Measurements from ENCODE around the gene CAMK1.

CAMK1 gene

DNA sequence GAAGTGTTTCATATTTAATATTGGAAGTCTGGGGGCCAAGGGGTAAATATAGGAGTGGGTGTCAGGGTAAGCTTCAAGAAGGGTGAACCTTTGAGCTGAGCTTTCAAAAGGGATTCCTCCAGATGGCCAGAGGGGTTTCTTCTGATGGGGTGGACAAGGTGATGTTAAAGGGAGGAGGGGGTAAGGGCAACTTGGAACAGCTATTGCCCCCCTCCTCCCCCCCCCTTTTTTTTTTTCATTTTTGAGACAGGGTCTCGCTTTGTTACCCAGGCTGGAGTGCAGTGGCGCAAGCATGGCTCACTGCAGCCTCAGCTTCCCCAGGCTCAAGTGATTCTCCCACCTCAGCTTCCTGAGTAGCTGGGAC lies 38.2 kb upstream of the CAMK1 start:
- peaks cover 34 to 52% (median 45%) of the 10 kb centered on the region in 3 donors for H3K36me3 ChIP-seq
- DNase-seq, result no peak
- no peak overlapping the region for H3K4me3 ChIP-seq
- H3K27ac ChIP-seq, result no peak overlapping the region
- intact Hi-C loops (cut with DNase I; ENCODE audit: low total_unique reads), result loop anchor here (1.0 kb wide), 1 partner anchor 12 kb away; no protein-coding TSS in a partner anchor
- peaks cover 0 to 16% (median 13%) of the 10 kb centered on the region in 4 donors for H3K4me1 ChIP-seq
- no peaks in the 10 kb centered on the region for H3K27me3 ChIP-seq
- TF ChIP-seq, protein P1, sequence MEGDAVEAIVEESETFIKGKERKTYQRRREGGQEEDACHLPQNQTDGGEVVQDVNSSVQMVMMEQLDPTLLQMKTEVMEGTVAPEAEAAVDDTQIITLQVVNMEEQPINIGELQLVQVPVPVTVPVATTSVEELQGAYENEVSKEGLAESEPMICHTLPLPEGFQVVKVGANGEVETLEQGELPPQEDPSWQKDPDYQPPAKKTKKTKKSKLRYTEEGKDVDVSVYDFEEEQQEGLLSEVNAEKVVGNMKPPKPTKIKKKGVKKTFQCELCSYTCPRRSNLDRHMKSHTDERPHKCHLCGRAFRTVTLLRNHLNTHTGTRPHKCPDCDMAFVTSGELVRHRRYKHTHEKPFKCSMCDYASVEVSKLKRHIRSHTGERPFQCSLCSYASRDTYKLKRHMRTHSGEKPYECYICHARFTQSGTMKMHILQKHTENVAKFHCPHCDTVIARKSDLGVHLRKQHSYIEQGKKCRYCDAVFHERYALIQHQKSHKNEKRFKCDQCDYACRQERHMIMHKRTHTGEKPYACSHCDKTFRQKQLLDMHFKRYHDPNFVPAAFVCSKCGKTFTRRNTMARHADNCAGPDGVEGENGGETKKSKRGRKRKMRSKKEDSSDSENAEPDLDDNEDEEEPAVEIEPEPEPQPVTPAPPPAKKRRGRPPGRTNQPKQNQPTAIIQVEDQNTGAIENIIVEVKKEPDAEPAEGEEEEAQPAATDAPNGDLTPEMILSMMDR (IDR thresholded peaks at IDR 0.05), result no peak
- H3K9me3 ChIP-seq, result no peaks in the 10 kb centered on the region

DNA sequence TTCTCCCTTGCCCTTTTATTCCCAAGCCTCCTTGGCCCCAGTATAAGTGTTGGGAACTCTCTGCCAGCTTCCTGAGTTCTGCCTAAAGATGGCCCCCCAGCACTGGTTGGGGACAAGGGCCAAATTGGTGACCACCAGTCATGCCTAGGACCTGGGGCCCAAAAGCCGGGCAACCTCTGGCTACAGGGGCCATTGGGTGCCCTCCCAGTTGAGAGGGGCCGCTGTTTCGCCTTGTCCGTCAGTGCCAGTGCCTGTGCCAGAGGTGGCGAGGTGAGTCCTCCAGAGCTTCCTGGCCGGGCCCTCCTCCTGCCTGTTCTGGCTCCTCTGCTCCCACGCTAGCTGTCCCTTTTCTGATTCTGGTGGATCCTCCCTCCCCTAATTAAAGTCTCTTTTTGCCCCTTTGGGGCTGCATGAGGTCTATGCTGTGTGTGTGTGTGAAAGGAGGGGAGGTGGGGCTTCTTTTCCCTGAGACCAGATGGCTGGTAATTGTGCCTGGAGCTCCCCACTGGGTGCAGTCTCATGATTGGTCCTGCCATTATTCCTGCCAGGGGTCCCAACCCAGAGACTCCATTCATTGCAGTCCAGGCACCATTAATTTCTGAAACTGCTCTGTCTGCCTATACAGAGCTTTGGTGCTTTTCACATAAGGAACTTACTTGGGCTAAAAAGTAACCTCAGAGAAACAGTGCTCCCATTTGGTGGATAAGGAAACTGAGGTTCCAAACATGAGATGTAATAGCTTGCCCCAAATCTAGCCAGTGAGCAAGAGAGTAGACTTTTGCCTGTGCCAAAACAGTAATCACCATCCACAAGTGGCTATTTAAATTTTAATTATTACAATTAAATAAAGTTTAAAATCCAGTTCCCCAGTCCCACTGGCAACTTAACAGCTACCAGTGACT lies 37.2 kb upstream of the CAMK1 start:
- peaks cover 40 to 52% (median 51%) of the 10 kb centered on the region in 3 donors for H3K36me3 ChIP-seq
- TF ChIP-seq, protein P1 (IDR thresholded peaks at IDR 0.05), result no peak
- no peaks in the 10 kb centered on the region for H3K27me3 ChIP-seq
- H3K27ac ChIP-seq, result no peak overlapping the region
- no peak for DNase-seq
- peaks cover 0 to 16% (median 13%) of the 10 kb centered on the region in 4 donors for H3K4me1 ChIP-seq
- intact Hi-C loops (cut with DNase I; ENCODE audit: low total_unique reads), result no loop called here
- no peaks in the 10 kb centered on the region for H3K9me3 ChIP-seq
- no peak overlapping the region for H3K4me3 ChIP-seq

DNA sequence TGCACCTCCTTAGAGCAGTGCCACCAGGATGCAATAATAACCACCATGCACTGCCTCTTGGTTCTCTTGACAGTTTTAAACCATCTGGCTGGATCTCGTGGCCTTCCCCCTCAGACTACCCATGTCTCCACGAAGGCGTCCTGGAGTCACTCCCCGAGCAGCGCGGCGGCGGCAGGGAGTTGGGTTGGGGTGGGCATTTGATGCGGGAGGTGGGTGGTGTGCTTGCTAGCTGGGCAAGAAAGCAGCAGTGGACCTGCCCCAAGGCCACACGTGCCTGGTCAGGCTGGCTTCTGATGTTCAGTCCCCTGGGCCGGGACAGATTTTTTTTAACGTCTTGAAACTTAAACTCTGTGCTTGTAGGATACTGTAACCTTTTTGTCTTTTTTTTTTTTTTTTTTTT lies 36.4 kb upstream of the CAMK1 start:
- Histone ChIP-seq H3K36me3 (peaks cover 48 to 60% (median 59%) of the 10 kb centered on the region in 3 donors), H3K27me3 (no peaks in the 10 kb centered on the region), H3K9me3 (no peaks in the 10 kb centered on the region), H3K4me3 (no peak overlapping the region), H3K4me1 (peaks cover 0 to 15% (median 11%) of the 10 kb centered on the region in 4 donors), H3K27ac (no peak overlapping the region)
- intact Hi-C loops (cut with DNase I; ENCODE audit: low total_unique reads), result no loop called here
- no peak for DNase-seq
- TF ChIP-seq, protein P1 (IDR thresholded peaks at IDR 0.05), result no peak

DNA sequence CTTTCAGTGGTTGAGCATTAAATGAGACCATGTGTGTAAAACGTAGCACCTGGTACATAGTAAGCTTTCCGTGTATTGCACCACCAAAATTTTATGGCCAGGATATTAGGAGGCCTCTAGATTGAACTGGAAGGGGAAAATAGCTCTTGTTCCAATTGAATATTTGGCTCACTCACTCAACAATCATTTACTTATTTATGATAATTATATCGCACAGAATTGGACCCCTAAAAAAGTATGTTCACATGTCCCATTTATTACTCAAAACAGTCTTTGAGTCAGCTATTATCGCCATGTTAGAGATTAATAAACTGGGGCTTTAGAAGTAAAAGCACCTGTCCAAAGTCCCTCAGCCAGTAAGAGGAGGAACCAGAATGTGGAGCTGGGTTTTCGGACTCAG lies 35.2 kb upstream of the CAMK1 start:
- TF ChIP-seq, protein P1 (IDR thresholded peaks at IDR 0.05), result no peak
- peaks cover 0 to 10% (median 4%) of the 10 kb centered on the region in 4 donors for H3K4me1 ChIP-seq
- intact Hi-C loops (cut with DNase I; ENCODE audit: low total_unique reads), result no loop called here
- peaks cover 60 to 71% (median 70%) of the 10 kb centered on the region in 3 donors for H3K36me3 ChIP-seq
- no peak for DNase-seq
- no peaks in the 10 kb centered on the region for H3K27me3 ChIP-seq
- H3K4me3 ChIP-seq, result no peak overlapping the region
- H3K9me3 ChIP-seq, result no peaks in the 10 kb centered on the region
- H3K27ac ChIP-seq, result no peak overlapping the region

DNA sequence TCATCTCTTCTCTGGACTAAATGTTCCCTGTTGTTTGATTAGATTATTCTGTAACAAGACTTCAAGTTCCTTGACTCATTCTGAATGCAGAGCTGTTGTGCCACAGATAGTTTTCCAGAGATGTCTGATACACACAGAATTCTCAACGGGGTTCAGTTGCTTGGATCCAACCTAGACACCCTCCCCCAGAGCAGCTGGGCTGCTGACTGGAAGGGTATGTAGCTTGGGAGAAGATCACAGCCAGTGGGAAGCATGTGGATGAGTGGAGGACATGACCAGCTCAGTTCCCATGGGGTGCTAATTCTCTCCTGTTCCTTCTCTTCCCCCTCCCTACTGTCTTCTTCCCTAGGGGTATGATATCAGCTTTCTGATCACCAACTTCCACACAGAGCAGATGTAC lies 33.7 kb upstream of the CAMK1 start:
- Histone ChIP-seq H3K36me3 (peaks cover 75 to 86% (median 85%) of the 10 kb centered on the region in 3 donors), H3K27ac (no peak overlapping the region), H3K9me3 (no peaks in the 10 kb centered on the region), H3K27me3 (no peaks in the 10 kb centered on the region), H3K4me3 (no peak overlapping the region), H3K4me1 (no peaks in the 10 kb centered on the region)
- intact Hi-C loops (cut with DNase I; ENCODE audit: low total_unique reads), result no loop called here
- TF ChIP-seq, protein P1 (IDR thresholded peaks at IDR 0.05), result no peak
- DNase-seq, result no peak

All from tibial artery (tissue), 4 donors.